T-cell (primary cell): Measurements from ENCODE around the gene BAAT. TPM values are rescaled to one million over a fixed set of nuclear protein-coding genes. Genes with fewer than 3 reads are reported as not detected.

Source experiments
- ATAC-seq, 4 experiments: fragments of 200-7000 bp in 3 of 4; fragments of 150-1000 bp in 1 of 4; cut with Tn5 transposase; replicated peaks in 1 of 4; 1 replicate in 3 of 4; 2 replicates in 1 of 4; pipeline ENCODE4 v1.10.0; 2021; ENCODE audit warnings: moderate library complexity in 3 of 4, mild to moderate bottlenecking in 2 of 4, moderate number of reproducible peaks in 1 of 4
- CTCF ChIA-PET, 2 donors: fragments of 300-600 bp; sonication (Branson Sonifier 250); formaldehyde crosslinking; loops; one replicate each; lab custom pipeline; 2022; ENCODE audit warnings: antibody characterized with exemption in 2 of 2; lab: Charles Lee
- POLR2A ChIA-PET, 2 donors: fragments of 300-600 bp; sonication (Branson Sonifier 250); formaldehyde crosslinking; loops; one replicate each; lab custom pipeline; 2022; ENCODE audit warnings: antibody characterized with exemption in 2 of 2; lab: Charles Lee
- DNase-seq, 35 experiments: peaks; one replicate each; pipeline versions ENCODE4 v3.0.0 to v3.0.0-alpha.2; 2013 to 2023
- H3K27ac ChIP-seq: one replicate; pipeline ENCODE4 v1.5.1; 2013; ENCODE audit warnings: low read length
- H3K27me3 ChIP-seq, 2 experiments: replicated peaks in 1 of 2; 1 replicate in 1 of 2; 2 replicates in 1 of 2; pipeline versions ENCODE4 v1.6.1 to v1.7.0; 2013; ENCODE audit warnings: low read length in 1 of 2, mixed read lengths in 1 of 2; ENCODE audit not compliant: control insufficient read depth in 2 of 2, insufficient read depth in 2 of 2; ENCODE audit errors: extremely low read depth in 1 of 2
- H3K36me3 ChIP-seq, 2 donors: 1 replicate in 1 of 2; 2 replicates in 1 of 2; pipeline versions ENCODE4 v1.6.1 to v1.7.0; 2013; ENCODE audit warnings: low read length in 1 of 2; ENCODE audit not compliant: control insufficient read depth in 2 of 2, insufficient read depth in 1 of 2; ENCODE audit errors: extremely low read depth in 1 of 2
- H3K4me1 ChIP-seq, 2 experiments: 1 replicate in 1 of 2; 2 replicates in 1 of 2; pipeline versions ENCODE4 v1.6.1 to v1.7.0; 2013; ENCODE audit warnings: low read length in 2 of 2, mixed read lengths in 1 of 2; ENCODE audit not compliant: insufficient read depth in 2 of 2, control insufficient read depth in 1 of 2; ENCODE audit errors: extremely low read depth in 1 of 2
- H3K4me3 ChIP-seq, 2 donors: 1 replicate in 1 of 2; 2 replicates in 1 of 2; pipeline versions ENCODE4 v1.5.1 to v1.7.0; 2013; ENCODE audit warnings: mild to moderate bottlenecking in 2 of 2, low read length in 1 of 2, moderate library complexity in 1 of 2; ENCODE audit not compliant: control insufficient read depth in 1 of 2; ENCODE audit errors: extremely low read depth in 1 of 2
- H3K9me3 ChIP-seq: 2 replicates; pipeline ENCODE4 v1.7.0; 2013
- H3K27ac Mint-ChIP-seq, 2 donors: one replicate each; pipeline ENCODE4 v1.8.0; 2020 to 2021; ENCODE audit warnings: mild to moderate bottlenecking in 2 of 2, mixed read lengths in 2 of 2
- H3K27me3 Mint-ChIP-seq, 2 donors: one replicate each; pipeline ENCODE4 v1.8.0; 2021 to 2022; ENCODE audit warnings: mixed read lengths in 2 of 2
- H3K36me3 Mint-ChIP-seq: one replicate; pipeline ENCODE4 v1.8.0; 2021; ENCODE audit warnings: mixed read lengths
- H3K4me1 Mint-ChIP-seq, 3 donors: one replicate each; pipeline ENCODE4 v1.8.0; 2020 to 2022; ENCODE audit warnings: mixed read lengths in 3 of 3, mild to moderate bottlenecking in 1 of 3
- H3K4me3 Mint-ChIP-seq, 3 donors: one replicate each; pipeline ENCODE4 v1.8.0; 2020 to 2022; ENCODE audit warnings: mild to moderate bottlenecking in 3 of 3, mixed read lengths in 3 of 3, moderate library complexity in 3 of 3
- H3K9me3 Mint-ChIP-seq, 3 donors: one replicate each; pipeline ENCODE4 v1.8.0; 2020 to 2022; ENCODE audit warnings: mixed read lengths in 3 of 3
- WGBS: methylation state at CpG from one replicate; pipeline ENCODE4 v1.1.5; 2013; ENCODE audit warnings: missing lambda C conversion rate; ENCODE audit not compliant: insufficient coverage; 5-methylcytosine and 5-hydroxymethylcytosine counted together
- total RNA-seq, 35 experiments: library from RNA in 6 of 35; stranded (reverse) in 6 of 35; fragments of 120-200 nt in 1 of 35; gene quantifications; one replicate each; pipeline versions ENCODE4 v1.2.1 to v1.2.4 and lab custom pipeline; 2013 to 2026

BAAT gene
- total RNA-seq, 5 donors from 2014 or later (not counting 1 experiment from before 2014, with no cell fraction given), result 0.13 to 0.36 (median 0.35) TPM; not detected in 2

- ChIA-PET CTCF (interaction anchor here (0.7 to 0.8 kb wide), 3 partner anchors 13 to 1094 kb away, joined by 3 to 5 read pairs (median 4); no protein-coding TSS in a partner anchor), POLR2A (no interaction called here)
- Mint-ChIP-seq H3K27me3 (peaks cover 8 to 24% of the 10 kb centered on the region in 2 donors), H3K27ac (no peak overlapping the region), H3K9me3 (peaks cover 3 to 9% (median 7%) of the 10 kb centered on the region in 3 donors), H3K4me1 (no peaks in the 10 kb centered on the region), H3K36me3 (no peaks in the 10 kb centered on the region), H3K4me3 (no peak overlapping the region)
- DNase-seq (no peak), ATAC-seq (no peak)
- no peaks in the 10 kb centered on the region for H3K4me1 ChIP-seq
- H3K27ac ChIP-seq, result no peak overlapping the region
- peaks cover 0 to 2% of the 10 kb centered on the region in 2 experiments for H3K27me3 ChIP-seq
- H3K36me3 ChIP-seq, result no peaks in the 10 kb centered on the region
- H3K4me3 ChIP-seq, result no peak overlapping the region
- no CpG with 5 or more reads among the region's 2 CpGs for WGBS
- H3K9me3 ChIP-seq, result no peaks in the 10 kb centered on the region
Measured at GRCh38 chr9:101325053-101325452, 59.8 kb downstream of the BAAT start.

GRCh38 chr9:101324245-101324804 lies 60.5 kb downstream of the BAAT start:
- Mint-ChIP-seq H3K36me3 (no peaks in the 10 kb centered on the region), H3K4me1 (no peaks in the 10 kb centered on the region), H3K4me3 (no peak overlapping the region), H3K9me3 (peaks cover 3 to 9% (median 7%) of the 10 kb centered on the region in 3 donors), H3K27me3 (peaks cover 8 to 24% of the 10 kb centered on the region in 2 donors), H3K27ac (no peak overlapping the region)
- Histone ChIP-seq H3K9me3 (no peaks in the 10 kb centered on the region), H3K4me3 (no peak overlapping the region), H3K36me3 (no peaks in the 10 kb centered on the region), H3K4me1 (no peaks in the 10 kb centered on the region), H3K27ac (no peak overlapping the region), H3K27me3 (peaks cover 0 to 2% of the 10 kb centered on the region in 2 experiments)
- DNase-seq (no peak), ATAC-seq (no peak)
- POLR2A ChIA-PET, result no interaction called here
- no CpG with 5 or more reads among the region's 3 CpGs for WGBS
- CTCF ChIA-PET, result interaction anchor here (0.7 to 1.1 kb wide), 5 partner anchors 12 to 1093 kb away, joined by 3 to 7 read pairs (median 5); no protein-coding TSS in a partner anchor

GRCh38 chr9:101323129-101323528 lies 61.7 kb downstream of the BAAT start:
- Mint-ChIP-seq H3K36me3 (no peaks in the 10 kb centered on the region), H3K4me3 (no peak overlapping the region), H3K27me3 (peaks cover 7 to 29% of the 10 kb centered on the region in 2 donors), H3K4me1 (no peaks in the 10 kb centered on the region), H3K27ac (no peak overlapping the region), H3K9me3 (peaks cover 3 to 9% (median 7%) of the 10 kb centered on the region in 3 donors)
- 20% methylated on average over 1 of the region's 3 CpGs for WGBS
- no peak overlapping the region for H3K4me3 ChIP-seq
- peaks cover 0 to 6% of the 10 kb centered on the region in 2 experiments for H3K27me3 ChIP-seq
- no peaks in the 10 kb centered on the region for H3K36me3 ChIP-seq
- H3K4me1 ChIP-seq, result no peaks in the 10 kb centered on the region
- ChIA-PET POLR2A (no interaction called here), CTCF (interaction anchor here (0.6 to 1.1 kb wide), 2 partner anchors 11 to 12 kb away, joined by 3 to 7 read pairs; no protein-coding TSS in a partner anchor)
- ATAC-seq (no peak), DNase-seq (no peak)
- no peak overlapping the region for H3K27ac ChIP-seq
- H3K9me3 ChIP-seq, result no peaks in the 10 kb centered on the region

GRCh38 chr9:101317735-101318134 lies 67.1 kb downstream of the BAAT start:
- H3K27ac Mint-ChIP-seq, result no peak overlapping the region
- H3K36me3 ChIP-seq, result no peaks in the 10 kb centered on the region
- H3K27me3 Mint-ChIP-seq, result peaks cover 4 to 29% of the 10 kb centered on the region in 2 donors
- no peak for DNase-seq
- peaks cover 0 to 5% of the 10 kb centered on the region in 2 experiments for H3K27me3 ChIP-seq
- no peak overlapping the region for H3K4me3 ChIP-seq
- H3K4me1 ChIP-seq, result no peaks in the 10 kb centered on the region
- H3K36me3 Mint-ChIP-seq, result no peaks in the 10 kb centered on the region
- CTCF ChIA-PET, result interaction anchor here in 1 of 2 donors (0.7 kb wide), 1 partner anchor 344 kb away, joined by 3 read pairs; no protein-coding TSS in a partner anchor
- no peak for ATAC-seq
- no peak overlapping the region for H3K27ac ChIP-seq
- no peaks in the 10 kb centered on the region for H3K4me1 Mint-ChIP-seq
- POLR2A ChIA-PET, result no interaction called here
- H3K9me3 Mint-ChIP-seq, result no peaks in the 10 kb centered on the region
- no peaks in the 10 kb centered on the region for H3K9me3 ChIP-seq
- no peak overlapping the region for H3K4me3 Mint-ChIP-seq

- Histone ChIP-seq H3K4me1 (no peaks in the 10 kb centered on the region), H3K4me3 (no peak overlapping the region), H3K27me3 (peaks cover 0 to 5% of the 10 kb centered on the region in 2 experiments), H3K27ac (no peak overlapping the region), H3K36me3 (no peaks in the 10 kb centered on the region), H3K9me3 (no peaks in the 10 kb centered on the region)
- Mint-ChIP-seq H3K27me3 (peaks cover 0 to 21% of the 10 kb centered on the region in 2 donors), H3K4me3 (no peak overlapping the region), H3K4me1 (no peaks in the 10 kb centered on the region), H3K36me3 (no peaks in the 10 kb centered on the region), H3K9me3 (no peaks in the 10 kb centered on the region), H3K27ac (no peak overlapping the region)
- no CpG with 5 or more reads among the region's 2 CpGs for WGBS
- ChIA-PET CTCF (interaction anchor here in 1 of 2 donors (0.7 kb wide), 1 partner anchor 382 kb away, joined by 6 read pairs; no protein-coding TSS in a partner anchor), POLR2A (no interaction called here)
- no peak for ATAC-seq
- no peak for DNase-seq
Measured at GRCh38 chr9:101315112-101315450, 69.7 kb downstream of the BAAT start.

GRCh38 chr9:101312661-101313060 lies 72.1 kb downstream of the BAAT start:
- H3K4me3 ChIP-seq, result no peak overlapping the region
- H3K36me3 ChIP-seq, result no peaks in the 10 kb centered on the region
- Mint-ChIP-seq H3K4me3 (no peak overlapping the region), H3K9me3 (no peaks in the 10 kb centered on the region), H3K27me3 (peaks cover 0 to 22% of the 10 kb centered on the region in 2 donors), H3K36me3 (no peaks in the 10 kb centered on the region), H3K27ac (no peak overlapping the region), H3K4me1 (no peaks in the 10 kb centered on the region)
- POLR2A ChIA-PET, result no interaction called here
- peaks cover 0 to 2% of the 10 kb centered on the region in 2 experiments for H3K27me3 ChIP-seq
- H3K4me1 ChIP-seq, result no peaks in the 10 kb centered on the region
- H3K9me3 ChIP-seq, result no peaks in the 10 kb centered on the region
- no peak overlapping the region for H3K27ac ChIP-seq
- CTCF ChIA-PET, result interaction anchor here (0.8 to 2.8 kb wide), 4 partner anchors 10 to 712 kb away, joined by 3 to 19 read pairs (median 4); no protein-coding TSS in a partner anchor
- no peak for DNase-seq
- WGBS, result 86% methylated on average over 8 of the region's 8 CpGs
- ATAC-seq, result no peak
